Heart left ventricle (tissue), 13 donors: ENCODE results near the gene ADAMTS4.

ENCODE experiments used
- POLR2A ChIP-seq, 2 donors: fragments of 450-650 bp; IDR thresholded peaks; one replicate each; pipeline ENCODE4 v1.6.1; 2017; ENCODE audit warnings: antibody characterized with exemption in 2 of 2, mild to moderate bottlenecking in 2 of 2, moderate library complexity in 2 of 2
- TF ChIP-seq, protein P1 (sequence below), 12 donors: fragments of 200-600 bp; sonication (generic) in 4 of 12; IDR thresholded peaks; one replicate each; pipeline versions ENCODE4 v1.5.0 to v1.8.0; 2018 to 2022; ENCODE audit warnings: antibody characterized with exemption in 12 of 12, mild to moderate bottlenecking in 5 of 12
- donor health status: ischemic (EF 13 %, LVEDD 7.1; RV severe dilation, severe dysfunction).
- donor health status: DM: no; HTN: yes; CAD: no.
- donor health status: DM: no; HTN: no; CAD: no.
- donor health status: ischemic (EF 25% LVEDD 6.9; RV normal size, moderate dysfunction).
- donor health status: ischemic (EF 25% LVEDD 5.7; RV mildly dilated, moderate dysfunction).
- donor health status: ischemic (EF 35%, LVEDD 5.7; RV mildly dilated, moderate dysfunction).
- donor health status: nonischemic (EF 11% LVEDD 7.7; RV severe dilation, severe dysfunction).
- donor health status: DM: yes; HTN: yes; CAD: no.
- donor health status: PGD.
- donor health status: ischemic (EF 29% LVEDD 5.4; RV normal size, mild dysfunction).
- donor health status: nonischemic (EF 23%, LVEDD 6.1; RV moderate dilation, normal function).

DNA sequence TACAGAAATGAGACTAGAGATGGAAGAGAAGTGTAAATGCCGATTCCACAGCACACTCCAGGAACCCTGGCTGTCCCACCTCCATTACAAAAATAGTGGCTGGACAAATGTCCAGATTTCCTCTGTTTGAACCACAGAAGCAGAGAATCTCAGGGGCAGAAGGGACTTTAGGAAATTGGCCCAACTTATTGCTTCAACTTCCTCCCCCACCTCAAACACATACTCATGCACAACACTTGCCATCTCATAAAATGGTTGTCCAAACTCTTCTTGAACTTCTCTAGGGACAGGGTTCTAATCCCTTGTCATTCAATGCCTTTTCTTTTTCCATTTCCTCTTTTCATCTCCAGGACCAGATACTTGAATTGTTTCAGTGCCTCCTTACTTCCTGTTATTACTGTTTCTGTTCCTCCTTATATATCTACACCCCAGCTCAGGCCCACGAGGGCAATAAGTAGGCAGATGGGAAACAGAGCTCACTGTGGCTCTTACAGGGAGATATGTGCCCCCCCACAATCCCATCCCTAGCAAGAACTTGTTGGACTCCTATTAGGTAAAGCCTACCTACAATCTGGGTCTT, 13.0 kb downstream of the ADAMTS4 start:
- TF ChIP-seq, protein P1, sequence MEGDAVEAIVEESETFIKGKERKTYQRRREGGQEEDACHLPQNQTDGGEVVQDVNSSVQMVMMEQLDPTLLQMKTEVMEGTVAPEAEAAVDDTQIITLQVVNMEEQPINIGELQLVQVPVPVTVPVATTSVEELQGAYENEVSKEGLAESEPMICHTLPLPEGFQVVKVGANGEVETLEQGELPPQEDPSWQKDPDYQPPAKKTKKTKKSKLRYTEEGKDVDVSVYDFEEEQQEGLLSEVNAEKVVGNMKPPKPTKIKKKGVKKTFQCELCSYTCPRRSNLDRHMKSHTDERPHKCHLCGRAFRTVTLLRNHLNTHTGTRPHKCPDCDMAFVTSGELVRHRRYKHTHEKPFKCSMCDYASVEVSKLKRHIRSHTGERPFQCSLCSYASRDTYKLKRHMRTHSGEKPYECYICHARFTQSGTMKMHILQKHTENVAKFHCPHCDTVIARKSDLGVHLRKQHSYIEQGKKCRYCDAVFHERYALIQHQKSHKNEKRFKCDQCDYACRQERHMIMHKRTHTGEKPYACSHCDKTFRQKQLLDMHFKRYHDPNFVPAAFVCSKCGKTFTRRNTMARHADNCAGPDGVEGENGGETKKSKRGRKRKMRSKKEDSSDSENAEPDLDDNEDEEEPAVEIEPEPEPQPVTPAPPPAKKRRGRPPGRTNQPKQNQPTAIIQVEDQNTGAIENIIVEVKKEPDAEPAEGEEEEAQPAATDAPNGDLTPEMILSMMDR (IDR thresholded peaks at IDR 0.05) = no peak
- no peak for TF ChIP-seq POLR2A (IDR thresholded peaks at IDR 0.05)
